ELF-1 (cell line): Measurements from ENCODE around the gene EZH1.

ENCODE experiments used
- DNase-seq: peaks from one replicate; pipeline ENCODE4 v3.0.0-alpha.2; 2016; ENCODE audit warnings: low read depth, low spot score

Gene EZH1

GRCh38 chr17:42709561-42709960 lies 35.3 kb downstream of the EZH1 start:
- DNase-seq, result no peak

- DNase-seq, result no peak
Measured at GRCh38 chr17:42708588-42708987, 36.3 kb downstream of the EZH1 start.

- DNase-seq, result no peak
Measured at GRCh38 chr17:42706732-42707131, 38.1 kb downstream of the EZH1 start.

GRCh38 chr17:42704837-42705494 lies 39.9 kb downstream of the EZH1 start:
- DNase-seq, result no peak

- no peak for DNase-seq
Measured at GRCh38 chr17:42704490-42704836, 40.4 kb downstream of the EZH1 start.

- DNase-seq, result no peak
Measured at GRCh38 chr17:42702446-42702845, 42.4 kb downstream of the EZH1 start.

GRCh38 chr17:42700586-42701289 lies 44.1 kb downstream of the EZH1 start:
- DNase-seq, result no peak

- no peak for DNase-seq
Measured at GRCh38 chr17:42699415-42699740, 45.5 kb downstream of the EZH1 start.

GRCh38 chr17:42698736-42699414 lies 46.0 kb downstream of the EZH1 start:
- DNase-seq, result no peak

GRCh38 chr17:42697108-42697811 lies 47.6 kb downstream of the EZH1 start:
- no peak for DNase-seq

GRCh38 chr17:42695500-42695899 lies 49.3 kb downstream of the EZH1 start:
- no peak for DNase-seq

- DNase-seq, result no peak
Measured at GRCh38 chr17:42694524-42694923, 50.3 kb downstream of the EZH1 start.

GRCh38 chr17:42692489-42692888 lies 52.4 kb downstream of the EZH1 start:
- no peak for DNase-seq

GRCh38 chr17:42691021-42691545 lies 53.8 kb downstream of the EZH1 start:
- no peak for DNase-seq

GRCh38 chr17:42690596-42690995 lies 54.2 kb downstream of the EZH1 start:
- DNase-seq, result no peak

- DNase-seq, result peak; percentile 71
Measured at GRCh38 chr17:42687707-42688320, 57.0 kb downstream of the EZH1 start.

- peak; percentile 63 for DNase-seq
Measured at GRCh38 chr17:42686520-42687128, 58.2 kb downstream of the EZH1 start.

- DNase-seq, result no peak
Measured at GRCh38 chr17:42685831-42686230, 59.0 kb downstream of the EZH1 start.

GRCh38 chr17:42684929-42685556 lies 59.8 kb downstream of the EZH1 start:
- DNase-seq, result no peak

- no peak for DNase-seq
Measured at GRCh38 chr17:42683407-42684034, 61.3 kb downstream of the EZH1 start.
